ENCODE measurements around the gene DCBLD1.

DCBLD1 gene

GRCh38 chr6:117531809-117532725 is 49.6 kb downstream of the DCBLD1 start:
- peaks cover 8% of the 10 kb centered on the region for H3K36me3 ChIP-seq (ENCODE audit: control insufficient read depth, insufficient read depth, low read length, severe bottlenecking)
- peak overlapping the region; percentile 59 for H3K4me3 ChIP-seq (ENCODE audit: low read length)
- no peak for DNase-seq (ENCODE audit: low read depth)
- H3K27me3 ChIP-seq (replicated peaks; ENCODE audit: control insufficient read depth, insufficient read depth, low read length): no peaks in the 10 kb centered on the region
- H3K9ac ChIP-seq (ENCODE audit: low read length): peak overlapping the region; percentile 55
- H3K4me1 ChIP-seq (ENCODE audit: control insufficient read depth, insufficient read depth, low read length): peaks cover 22% of the 10 kb centered on the region
- no peaks in the 10 kb centered on the region for H3K9me3 ChIP-seq (ENCODE audit: control insufficient read depth, low read length)

GRCh38 chr6:117533775-117534174 is 51.3 kb downstream of the DCBLD1 start:
- Histone ChIP-seq H3K4me3 (ENCODE audit: low read length) (no peak overlapping the region), H3K9ac (ENCODE audit: low read length) (no peak overlapping the region), H3K27me3 (replicated peaks; ENCODE audit: control insufficient read depth, insufficient read depth, low read length) (no peaks in the 10 kb centered on the region)

GRCh38 chr6:117534974-117535373 is 52.5 kb downstream of the DCBLD1 start:
- H3K36me3 ChIP-seq (ENCODE audit: control insufficient read depth, insufficient read depth, low read length, severe bottlenecking): peaks cover 18% of the 10 kb centered on the region
- no peak for DNase-seq (ENCODE audit: low read depth)
- H3K4me3 ChIP-seq (ENCODE audit: low read length): no peak overlapping the region

More at GRCh38 chr6:117533775-117534174, 51.3 kb downstream of the DCBLD1 start:
- DNase-seq (ENCODE audit: low read depth): no peak
- peaks cover 22% of the 10 kb centered on the region for H3K4me1 ChIP-seq (ENCODE audit: control insufficient read depth, insufficient read depth, low read length)
- no peaks in the 10 kb centered on the region for H3K9me3 ChIP-seq (ENCODE audit: control insufficient read depth, low read length)
- H3K36me3 ChIP-seq (ENCODE audit: control insufficient read depth, insufficient read depth, low read length, severe bottlenecking): peaks cover 12% of the 10 kb centered on the region

GRCh38 chr6:117536317-117536716 is 53.8 kb downstream of the DCBLD1 start:
- DNase-seq (ENCODE audit: low read depth): peak; percentile 41

More at GRCh38 chr6:117534974-117535373, 52.5 kb downstream of the DCBLD1 start:
- H3K27me3 ChIP-seq (replicated peaks; ENCODE audit: control insufficient read depth, insufficient read depth, low read length): no peaks in the 10 kb centered on the region
- peaks cover 21% of the 10 kb centered on the region for H3K4me1 ChIP-seq (ENCODE audit: control insufficient read depth, insufficient read depth, low read length)
- H3K9ac ChIP-seq (ENCODE audit: low read length): no peak overlapping the region
- H3K9me3 ChIP-seq (ENCODE audit: control insufficient read depth, low read length): no peaks in the 10 kb centered on the region

GRCh38 chr6:117538615-117539014 is 56.1 kb downstream of the DCBLD1 start:
- no peaks in the 10 kb centered on the region for H3K4me1 ChIP-seq (ENCODE audit: control insufficient read depth, insufficient read depth, low read length)
- H3K27me3 ChIP-seq (replicated peaks; ENCODE audit: control insufficient read depth, insufficient read depth, low read length): no peaks in the 10 kb centered on the region
- peaks cover 27% of the 10 kb centered on the region for H3K36me3 ChIP-seq (ENCODE audit: control insufficient read depth, insufficient read depth, low read length, severe bottlenecking)
- no peaks in the 10 kb centered on the region for H3K9me3 ChIP-seq (ENCODE audit: control insufficient read depth, low read length)
- H3K9ac ChIP-seq (ENCODE audit: low read length): no peak overlapping the region
- no peak for DNase-seq (ENCODE audit: low read depth)
- H3K4me3 ChIP-seq (ENCODE audit: low read length): no peak overlapping the region

More at GRCh38 chr6:117536317-117536716, 53.8 kb downstream of the DCBLD1 start:
- Histone ChIP-seq H3K4me3 (ENCODE audit: low read length) (no peak overlapping the region), H3K36me3 (ENCODE audit: control insufficient read depth, insufficient read depth, low read length, severe bottlenecking) (peaks cover 31% of the 10 kb centered on the region), H3K4me1 (ENCODE audit: control insufficient read depth, insufficient read depth, low read length) (peaks cover 8% of the 10 kb centered on the region), H3K9ac (ENCODE audit: low read length) (no peak overlapping the region), H3K27me3 (replicated peaks; ENCODE audit: control insufficient read depth, insufficient read depth, low read length) (no peaks in the 10 kb centered on the region), H3K9me3 (ENCODE audit: control insufficient read depth, low read length) (no peaks in the 10 kb centered on the region)

GRCh38 chr6:117540670-117541069 is 58.2 kb downstream of the DCBLD1 start:
- H3K9me3 ChIP-seq (ENCODE audit: control insufficient read depth, low read length): no peaks in the 10 kb centered on the region
- peaks cover 41% of the 10 kb centered on the region for H3K36me3 ChIP-seq (ENCODE audit: control insufficient read depth, insufficient read depth, low read length, severe bottlenecking)
- no peak overlapping the region for H3K4me3 ChIP-seq (ENCODE audit: low read length)
- DNase-seq (ENCODE audit: low read depth): no peak
- H3K9ac ChIP-seq (ENCODE audit: low read length): no peak overlapping the region
- H3K4me1 ChIP-seq (ENCODE audit: control insufficient read depth, insufficient read depth, low read length): no peaks in the 10 kb centered on the region
- H3K27me3 ChIP-seq (replicated peaks; ENCODE audit: control insufficient read depth, insufficient read depth, low read length): no peaks in the 10 kb centered on the region

GRCh38 chr6:117542493-117542892 is 60.0 kb downstream of the DCBLD1 start:
- no peak for DNase-seq (ENCODE audit: low read depth)
- Histone ChIP-seq H3K27me3 (replicated peaks; ENCODE audit: control insufficient read depth, insufficient read depth, low read length) (no peaks in the 10 kb centered on the region), H3K4me1 (ENCODE audit: control insufficient read depth, insufficient read depth, low read length) (no peaks in the 10 kb centered on the region), H3K36me3 (ENCODE audit: control insufficient read depth, insufficient read depth, low read length, severe bottlenecking) (peaks cover 43% of the 10 kb centered on the region), H3K4me3 (ENCODE audit: low read length) (no peak overlapping the region), H3K9ac (ENCODE audit: low read length) (no peak overlapping the region), H3K9me3 (ENCODE audit: control insufficient read depth, low read length) (no peaks in the 10 kb centered on the region)

GRCh38 chr6:117544716-117545115 is 62.2 kb downstream of the DCBLD1 start:
- Histone ChIP-seq H3K4me3 (ENCODE audit: low read length) (no peak overlapping the region), H3K4me1 (ENCODE audit: control insufficient read depth, insufficient read depth, low read length) (peaks cover 11% of the 10 kb centered on the region), H3K9ac (ENCODE audit: low read length) (no peak overlapping the region), H3K27me3 (replicated peaks; ENCODE audit: control insufficient read depth, insufficient read depth, low read length) (no peaks in the 10 kb centered on the region), H3K9me3 (ENCODE audit: control insufficient read depth, low read length) (no peaks in the 10 kb centered on the region), H3K36me3 (ENCODE audit: control insufficient read depth, insufficient read depth, low read length, severe bottlenecking) (peaks cover 33% of the 10 kb centered on the region)
- DNase-seq (ENCODE audit: low read depth): no peak

GRCh38 chr6:117545161-117545595 is 62.7 kb downstream of the DCBLD1 start:
- no peak for DNase-seq (ENCODE audit: low read depth)
- peaks cover 32% of the 10 kb centered on the region for H3K36me3 ChIP-seq (ENCODE audit: control insufficient read depth, insufficient read depth, low read length, severe bottlenecking)

GRCh38 chr6:117546674-117547073 is 64.2 kb downstream of the DCBLD1 start:
- H3K9ac ChIP-seq (ENCODE audit: low read length): no peak overlapping the region
- peaks cover 11% of the 10 kb centered on the region for H3K4me1 ChIP-seq (ENCODE audit: control insufficient read depth, insufficient read depth, low read length)
- H3K27me3 ChIP-seq (replicated peaks; ENCODE audit: control insufficient read depth, insufficient read depth, low read length): no peaks in the 10 kb centered on the region
- no peak for DNase-seq (ENCODE audit: low read depth)
- no peaks in the 10 kb centered on the region for H3K9me3 ChIP-seq (ENCODE audit: control insufficient read depth, low read length)
- H3K4me3 ChIP-seq (ENCODE audit: low read length): no peak overlapping the region
- H3K36me3 ChIP-seq (ENCODE audit: control insufficient read depth, insufficient read depth, low read length, severe bottlenecking): peaks cover 19% of the 10 kb centered on the region

More at GRCh38 chr6:117545161-117545595, 62.7 kb downstream of the DCBLD1 start:
- Histone ChIP-seq H3K27me3 (replicated peaks; ENCODE audit: control insufficient read depth, insufficient read depth, low read length) (no peaks in the 10 kb centered on the region), H3K9ac (ENCODE audit: low read length) (no peak overlapping the region), H3K4me3 (ENCODE audit: low read length) (no peak overlapping the region), H3K9me3 (ENCODE audit: control insufficient read depth, low read length) (no peaks in the 10 kb centered on the region), H3K4me1 (ENCODE audit: control insufficient read depth, insufficient read depth, low read length) (peaks cover 11% of the 10 kb centered on the region)

GRCh38 chr6:117547688-117548621 is 65.5 kb downstream of the DCBLD1 start:
- DNase-seq (ENCODE audit: low read depth): peak; percentile 74
- Histone ChIP-seq H3K4me3 (ENCODE audit: low read length) (peak overlapping the region; percentile 72), H3K9ac (ENCODE audit: low read length) (peak overlapping the region; percentile 72), H3K9me3 (ENCODE audit: control insufficient read depth, low read length) (no peaks in the 10 kb centered on the region), H3K4me1 (ENCODE audit: control insufficient read depth, insufficient read depth, low read length) (peaks cover 11% of the 10 kb centered on the region), H3K27me3 (replicated peaks; ENCODE audit: control insufficient read depth, insufficient read depth, low read length) (no peaks in the 10 kb centered on the region), H3K36me3 (ENCODE audit: control insufficient read depth, insufficient read depth, low read length, severe bottlenecking) (peaks cover 17% of the 10 kb centered on the region)

All from adipocyte (in vitro differentiated cells).